Fibroblast of lung (primary cell): ENCODE data around the gene BBS1.

Experiments
- EZH2 ChIP-seq: IDR thresholded peaks from 2 replicates; pipeline ENCODE4 v1.5.1; 2012; ENCODE audit warnings: low read length, control low read depth, mild to moderate bottlenecking; ENCODE audit errors: missing control alignments
- TF ChIP-seq, protein P1 (sequence below), 2 donors: IDR thresholded peaks in 1 of 2; conservative IDR thresholded peaks in 1 of 2; 1 replicate in 1 of 2; 2 replicates in 1 of 2; pipeline ENCODE4 v1.5.1; 2011 to 2012; ENCODE audit warnings: low read length in 2 of 2, control low read depth in 1 of 2, inconsistent platforms in 1 of 2, low read depth in 1 of 2, mild to moderate bottlenecking in 1 of 2

DNA sequence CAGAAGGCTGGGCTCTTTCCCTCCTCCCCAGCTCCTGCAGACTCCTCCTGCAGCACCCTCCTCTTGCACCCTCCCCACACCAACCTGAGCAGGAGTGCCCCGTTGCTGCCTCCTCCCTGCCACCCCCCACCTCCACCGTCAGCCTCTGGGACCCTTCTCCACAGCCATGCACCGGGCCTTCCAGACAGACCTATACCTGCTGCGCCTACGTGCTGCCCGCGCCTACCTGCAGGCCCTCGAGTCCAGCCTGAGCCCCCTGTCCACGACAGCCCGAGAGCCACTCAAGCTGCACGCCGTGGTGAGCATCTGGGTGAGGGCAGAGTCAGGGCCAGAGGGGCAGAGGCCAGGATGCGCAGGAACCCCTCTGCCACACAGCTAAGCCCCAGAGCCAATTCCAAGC is 19.2 kb downstream of the BBS1 start:
- TF ChIP-seq, protein P1, sequence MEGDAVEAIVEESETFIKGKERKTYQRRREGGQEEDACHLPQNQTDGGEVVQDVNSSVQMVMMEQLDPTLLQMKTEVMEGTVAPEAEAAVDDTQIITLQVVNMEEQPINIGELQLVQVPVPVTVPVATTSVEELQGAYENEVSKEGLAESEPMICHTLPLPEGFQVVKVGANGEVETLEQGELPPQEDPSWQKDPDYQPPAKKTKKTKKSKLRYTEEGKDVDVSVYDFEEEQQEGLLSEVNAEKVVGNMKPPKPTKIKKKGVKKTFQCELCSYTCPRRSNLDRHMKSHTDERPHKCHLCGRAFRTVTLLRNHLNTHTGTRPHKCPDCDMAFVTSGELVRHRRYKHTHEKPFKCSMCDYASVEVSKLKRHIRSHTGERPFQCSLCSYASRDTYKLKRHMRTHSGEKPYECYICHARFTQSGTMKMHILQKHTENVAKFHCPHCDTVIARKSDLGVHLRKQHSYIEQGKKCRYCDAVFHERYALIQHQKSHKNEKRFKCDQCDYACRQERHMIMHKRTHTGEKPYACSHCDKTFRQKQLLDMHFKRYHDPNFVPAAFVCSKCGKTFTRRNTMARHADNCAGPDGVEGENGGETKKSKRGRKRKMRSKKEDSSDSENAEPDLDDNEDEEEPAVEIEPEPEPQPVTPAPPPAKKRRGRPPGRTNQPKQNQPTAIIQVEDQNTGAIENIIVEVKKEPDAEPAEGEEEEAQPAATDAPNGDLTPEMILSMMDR (conservative IDR thresholded peaks at IDR 0.05 in 1 of 2, IDR thresholded peaks at IDR 0.05 in 1 of 2; ENCODE audit: low read depth in 1 of 2, low read length in 2 of 2) = no peak
- no peak for TF ChIP-seq EZH2
